Adrenal gland (tissue), 5 donors: ENCODE results near the gene TIMM13.

Experiments
- POLR2A ChIP-seq, 2 donors: fragments of 450-650 bp; IDR thresholded peaks; one replicate each; pipeline ENCODE4 v1.6.1; 2017; ENCODE audit warnings: antibody characterized with exemption in 2 of 2, mild to moderate bottlenecking in 2 of 2, moderate library complexity in 1 of 2
- TF ChIP-seq, protein P1 (sequence below), 6 experiments: fragments of 450-650 bp in 4 of 6; fragments of 200-600 bp in 2 of 6; sonication (generic) in 1 of 6; IDR thresholded peaks; 1 replicate in 5 of 6; 2 replicates in 1 of 6; pipeline versions ENCODE4 v1.5.1 to v1.8.0; 2016 to 2021; ENCODE audit warnings: antibody characterized with exemption in 6 of 6, mild to moderate bottlenecking in 2 of 6, moderate library complexity in 1 of 6
- donor health status: DM: no; HTN: no; CAD: no.

DNA sequence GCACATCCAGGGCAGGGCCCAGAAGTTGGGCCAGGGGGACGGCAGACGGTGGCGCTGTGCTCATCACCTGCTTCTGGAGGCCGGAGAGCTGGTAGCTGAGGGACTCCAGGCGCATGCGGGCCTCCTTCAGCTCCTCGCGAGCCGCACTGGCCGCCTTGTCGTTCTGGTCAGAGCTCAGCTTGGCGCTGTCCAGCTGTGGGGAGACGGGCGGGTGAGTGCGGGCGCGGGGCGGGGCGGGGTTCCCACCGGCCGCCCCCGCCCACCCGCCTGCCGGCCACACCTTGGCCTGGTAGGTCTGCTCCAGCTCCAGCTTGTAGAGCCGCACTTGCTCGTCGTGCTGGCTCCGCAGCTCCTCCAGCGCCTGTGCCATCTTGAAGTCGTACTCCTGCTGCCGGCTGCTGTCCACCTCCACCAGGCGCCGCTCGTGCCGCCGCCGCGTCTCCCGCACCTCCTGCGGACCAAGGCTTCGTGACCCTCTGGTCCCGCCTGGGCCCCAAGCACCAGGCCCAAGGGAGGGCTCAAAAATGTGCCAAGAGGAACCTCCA is 7.4 kb upstream of the TIMM13 start:
- TF ChIP-seq, protein P1, sequence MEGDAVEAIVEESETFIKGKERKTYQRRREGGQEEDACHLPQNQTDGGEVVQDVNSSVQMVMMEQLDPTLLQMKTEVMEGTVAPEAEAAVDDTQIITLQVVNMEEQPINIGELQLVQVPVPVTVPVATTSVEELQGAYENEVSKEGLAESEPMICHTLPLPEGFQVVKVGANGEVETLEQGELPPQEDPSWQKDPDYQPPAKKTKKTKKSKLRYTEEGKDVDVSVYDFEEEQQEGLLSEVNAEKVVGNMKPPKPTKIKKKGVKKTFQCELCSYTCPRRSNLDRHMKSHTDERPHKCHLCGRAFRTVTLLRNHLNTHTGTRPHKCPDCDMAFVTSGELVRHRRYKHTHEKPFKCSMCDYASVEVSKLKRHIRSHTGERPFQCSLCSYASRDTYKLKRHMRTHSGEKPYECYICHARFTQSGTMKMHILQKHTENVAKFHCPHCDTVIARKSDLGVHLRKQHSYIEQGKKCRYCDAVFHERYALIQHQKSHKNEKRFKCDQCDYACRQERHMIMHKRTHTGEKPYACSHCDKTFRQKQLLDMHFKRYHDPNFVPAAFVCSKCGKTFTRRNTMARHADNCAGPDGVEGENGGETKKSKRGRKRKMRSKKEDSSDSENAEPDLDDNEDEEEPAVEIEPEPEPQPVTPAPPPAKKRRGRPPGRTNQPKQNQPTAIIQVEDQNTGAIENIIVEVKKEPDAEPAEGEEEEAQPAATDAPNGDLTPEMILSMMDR (IDR thresholded peaks at IDR 0.05) = no peak
- no peak for TF ChIP-seq POLR2A (IDR thresholded peaks at IDR 0.05)
